Measurements from ENCODE around the gene SEPTIN3.

DNA sequence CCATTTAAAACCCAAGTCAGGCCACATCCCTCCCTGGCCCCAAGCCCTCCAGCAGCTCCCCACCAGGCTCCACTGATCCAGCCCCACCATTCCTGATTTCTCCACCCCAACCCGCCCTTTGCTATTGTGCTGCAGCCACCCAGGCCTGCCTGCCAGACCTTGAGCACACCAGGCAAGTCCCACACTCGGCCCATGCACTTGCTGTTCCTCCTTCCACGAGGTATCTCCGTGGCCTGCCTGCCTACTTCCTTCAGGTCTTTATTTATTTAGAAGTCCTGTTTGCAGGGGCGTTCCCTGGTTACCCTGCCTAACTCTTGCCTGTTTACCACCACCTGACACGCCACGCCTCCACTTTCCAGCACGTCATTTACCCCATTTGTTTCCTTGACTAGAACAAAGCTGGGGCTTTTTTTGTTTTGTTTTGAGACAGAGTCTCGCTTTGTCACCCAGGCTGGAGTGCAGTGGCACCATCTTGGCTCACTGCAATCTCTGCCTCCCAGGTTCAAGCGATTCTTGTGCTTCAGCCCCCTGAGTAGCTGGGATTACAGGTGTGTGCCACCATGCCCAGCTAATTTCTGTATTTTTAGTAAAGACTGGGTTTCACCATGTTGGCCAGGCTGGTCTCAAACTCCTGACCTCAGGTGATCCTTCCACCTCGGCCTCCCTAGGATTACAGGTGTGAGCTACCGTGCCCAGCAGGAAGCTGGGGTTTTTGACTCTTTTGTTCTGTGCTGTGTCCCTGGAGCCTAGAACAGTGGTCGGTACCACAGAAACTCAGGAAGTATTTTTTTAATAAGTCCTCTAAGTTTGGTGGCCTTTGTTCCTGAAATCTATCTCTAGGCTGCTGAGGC, 29.0 kb upstream of the SEPTIN3 start:
- TF ChIP-seq FOSL1 (IDR thresholded peaks at IDR 0.05; ENCODE audit: insufficient read depth, low read depth, low read length) (no peak), KDM5A (IDR thresholded peaks at IDR 0.05; ENCODE audit: low read length) (no peak), MAX (IDR thresholded peaks at IDR 0.05) (no peak), SRF (IDR thresholded peaks at IDR 0.05; ENCODE audit: low read depth, low read length) (no peak), POLR2AphosphoS5 (IDR thresholded peaks at IDR 0.05; ENCODE audit: low read depth, low read length) (no peak), EGR1 (IDR thresholded peaks at IDR 0.05; ENCODE audit: borderline replicate concordance, low read depth, low read length) (no peak)
- TF ChIP-seq, protein P1, sequence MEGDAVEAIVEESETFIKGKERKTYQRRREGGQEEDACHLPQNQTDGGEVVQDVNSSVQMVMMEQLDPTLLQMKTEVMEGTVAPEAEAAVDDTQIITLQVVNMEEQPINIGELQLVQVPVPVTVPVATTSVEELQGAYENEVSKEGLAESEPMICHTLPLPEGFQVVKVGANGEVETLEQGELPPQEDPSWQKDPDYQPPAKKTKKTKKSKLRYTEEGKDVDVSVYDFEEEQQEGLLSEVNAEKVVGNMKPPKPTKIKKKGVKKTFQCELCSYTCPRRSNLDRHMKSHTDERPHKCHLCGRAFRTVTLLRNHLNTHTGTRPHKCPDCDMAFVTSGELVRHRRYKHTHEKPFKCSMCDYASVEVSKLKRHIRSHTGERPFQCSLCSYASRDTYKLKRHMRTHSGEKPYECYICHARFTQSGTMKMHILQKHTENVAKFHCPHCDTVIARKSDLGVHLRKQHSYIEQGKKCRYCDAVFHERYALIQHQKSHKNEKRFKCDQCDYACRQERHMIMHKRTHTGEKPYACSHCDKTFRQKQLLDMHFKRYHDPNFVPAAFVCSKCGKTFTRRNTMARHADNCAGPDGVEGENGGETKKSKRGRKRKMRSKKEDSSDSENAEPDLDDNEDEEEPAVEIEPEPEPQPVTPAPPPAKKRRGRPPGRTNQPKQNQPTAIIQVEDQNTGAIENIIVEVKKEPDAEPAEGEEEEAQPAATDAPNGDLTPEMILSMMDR (IDR thresholded peaks at IDR 0.05; ENCODE audit: control extremely low read depth in 1 of 3, insufficient read depth in 1 of 3, low read depth in 1 of 3, low read length in 3 of 3), result no peak
